ENCODE measurements around the gene DMGDH. TPM values are rescaled to one million over a fixed set of nuclear protein-coding genes. Genes with fewer than 3 reads are reported as not detected.

Gene DMGDH
- total RNA-seq, 2 donors from 2014 or later = 0.30 to 1.4 TPM

- intact Hi-C loops (cut with DNase I) = no loop called here
- Histone ChIP-seq H3K36me3 (no peaks in the 10 kb centered on the region), H3K4me3 (no peak overlapping the region), H3K9me3 (no peaks in the 10 kb centered on the region), H3K4me1 (no peaks in the 10 kb centered on the region), H3K27ac (no peak overlapping the region), H3K9ac (ENCODE audit: low read depth in 2 of 2, low read length in 2 of 2) (no peak overlapping the region), H3K27me3 (no peaks in the 10 kb centered on the region)
- no peak for DNase-seq
- TF ChIP-seq CTCF (IDR thresholded peaks at IDR 0.05) = no peak
Measured at GRCh38 chr5:79011869-79012268, 57.6 kb downstream of the DMGDH start.

GRCh38 chr5:79011219-79011836, 58.1 kb downstream of the DMGDH start:
- Histone ChIP-seq H3K9me3 (no peaks in the 10 kb centered on the region), H3K27me3 (no peaks in the 10 kb centered on the region), H3K27ac (no peak overlapping the region), H3K9ac (ENCODE audit: low read depth in 2 of 2, low read length in 2 of 2) (no peak overlapping the region), H3K4me3 (no peak overlapping the region), H3K4me1 (no peaks in the 10 kb centered on the region), H3K36me3 (no peaks in the 10 kb centered on the region)
- no peak for DNase-seq
- TF ChIP-seq CTCF (IDR thresholded peaks at IDR 0.05) = no peak
- intact Hi-C loops (cut with DNase I) = no loop called here

- H3K4me1 ChIP-seq = no peaks in the 10 kb centered on the region
- H3K9me3 ChIP-seq = no peaks in the 10 kb centered on the region
- TF ChIP-seq CTCF (IDR thresholded peaks at IDR 0.05) = no peak
- DNase-seq = no peak
- H3K27me3 ChIP-seq = no peaks in the 10 kb centered on the region
- H3K27ac ChIP-seq = no peak overlapping the region
- no peak overlapping the region for H3K9ac ChIP-seq (ENCODE audit: low read depth in 2 of 2, low read length in 2 of 2)
- H3K36me3 ChIP-seq = no peaks in the 10 kb centered on the region
- H3K4me3 ChIP-seq = no peak overlapping the region
- intact Hi-C loops (cut with DNase I) = no loop called here
Measured at GRCh38 chr5:79008362-79008761, 61.1 kb downstream of the DMGDH start.

- no peak for TF ChIP-seq CTCF (IDR thresholded peaks at IDR 0.05)
- H3K27ac ChIP-seq = no peak overlapping the region
- H3K36me3 ChIP-seq = no peaks in the 10 kb centered on the region
- H3K27me3 ChIP-seq = no peaks in the 10 kb centered on the region
- no peaks in the 10 kb centered on the region for H3K4me1 ChIP-seq
- H3K4me3 ChIP-seq = no peak overlapping the region
- intact Hi-C loops (cut with DNase I) = no loop called here
- no peaks in the 10 kb centered on the region for H3K9me3 ChIP-seq
- H3K9ac ChIP-seq (ENCODE audit: low read depth in 2 of 2, low read length in 2 of 2) = no peak overlapping the region
- no peak for DNase-seq
Measured at GRCh38 chr5:79007872-79008271, 61.6 kb downstream of the DMGDH start.

- no peak overlapping the region for H3K4me3 ChIP-seq
- intact Hi-C loops (cut with DNase I) = no loop called here
- DNase-seq = no peak
- no peak overlapping the region for H3K27ac ChIP-seq
- no peak overlapping the region for H3K9ac ChIP-seq (ENCODE audit: low read depth in 2 of 2, low read length in 2 of 2)
- no peaks in the 10 kb centered on the region for H3K4me1 ChIP-seq
- no peaks in the 10 kb centered on the region for H3K9me3 ChIP-seq
- H3K27me3 ChIP-seq = no peaks in the 10 kb centered on the region
- no peaks in the 10 kb centered on the region for H3K36me3 ChIP-seq
- TF ChIP-seq CTCF (IDR thresholded peaks at IDR 0.05) = no peak
Measured at GRCh38 chr5:79005936-79006631, 63.4 kb downstream of the DMGDH start.

All from colonic mucosa (tissue), 4 donors.